GM12878 (cell line): ENCODE data around the gene NME8. TPM values are rescaled to one million over a fixed set of nuclear protein-coding genes. Genes with fewer than 3 reads are reported as not detected.
A peak's percentile ranks its signal among the peaks of the same experiment; 100 is the strongest.

ENCODE experiments used
- ATAC-seq: fragments of 200-7000 bp; cut with Tn5 transposase; 3 replicates; pipeline ENCODE4 v1.9.1; 2020; ENCODE audit warnings: mild to moderate bottlenecking, moderate library complexity
- BruUV-seq: library from RNA; stranded (reverse); fragments of 400-500 nt; replicated peaks from 2 replicates; lab custom pipeline; 2021; lab: Mats Ljungman, UMichigan
- CTCF ChIA-PET: fragments of 300-600 bp; sonication (Branson Sonifier 250); formaldehyde crosslinking; extraction: SDS; loops from one replicate; lab custom pipeline; 2021; ENCODE audit warnings: inconsistent platforms; lab: Yijun Ruan, JAX
- POLR2A ChIA-PET: fragments of 350-600 bp; formaldehyde crosslinking; extraction: SDS; loops from one replicate; lab custom pipeline; 2021; ENCODE audit warnings: inconsistent platforms; lab: Charles Lee
- RAD21 ChIA-PET: fragments of 300-600 bp; sonication (Branson Sonifier 250); formaldehyde crosslinking; loops from one replicate; lab custom pipeline; 2023; ENCODE audit warnings: antibody characterized with exemption; ENCODE audit not compliant: unreplicated experiment; lab: Charles Lee
- SMC1A ChIA-PET: fragments of 300-600 bp; sonication (Branson Sonifier 250); formaldehyde crosslinking; loops from one replicate; lab custom pipeline; 2023; ENCODE audit not compliant: unreplicated experiment, uncharacterized antibody; lab: Charles Lee
- DNase-seq: peaks from one replicate; pipeline ENCODE4 v3.0.0-alpha.2; 2011; ENCODE audit warnings: low read depth, low spot score
- FAIRE-seq: peaks from 3 replicates; lab custom pipeline; 2011; peaks lifted over from hg19 to GRCh38; lab: Jason Lieb, UNC
- H2AFZ ChIP-seq: 2 replicates; pipeline ENCODE4 v1.6.0; 2011; ENCODE audit warnings: low read depth, low read length, control low read depth; ENCODE audit not compliant: control insufficient read depth
- H3K27ac ChIP-seq: 2 replicates; pipeline ENCODE4 v1.5.1; 2011; ENCODE audit warnings: control low read depth; ENCODE audit not compliant: control insufficient read depth, insufficient read depth
- H3K27me3 ChIP-seq, 2 experiments: replicated peaks in 1 of 2; 2 replicates each; pipeline versions ENCODE4 v1.6.0 to v1.6.1; 2011; ENCODE audit warnings: low read length in 1 of 2; ENCODE audit not compliant: control insufficient read depth in 2 of 2, insufficient read depth in 2 of 2
- H3K36me3 ChIP-seq, 2 experiments: 2 replicates each; pipeline ENCODE4 v1.5.1; 2011; ENCODE audit warnings: low read length in 1 of 2; ENCODE audit not compliant: control insufficient read depth in 2 of 2, insufficient read depth in 2 of 2
- H3K4me1 ChIP-seq: 2 replicates; pipeline ENCODE4 v1.6.1; 2011; ENCODE audit warnings: mild to moderate bottlenecking, low read length, moderate library complexity, mixed read lengths; ENCODE audit not compliant: control insufficient read depth, insufficient read depth
- H3K4me2 ChIP-seq: 2 replicates; pipeline ENCODE4 v1.6.0; 2011; ENCODE audit warnings: control low read depth; ENCODE audit not compliant: control insufficient read depth, insufficient read depth
- H3K4me3 ChIP-seq: fragments of 200-600 bp; sonication (generic); 2 replicates; pipeline ENCODE4 v1.5.1; 2016
- H3K79me2 ChIP-seq: 2 replicates; pipeline ENCODE4 v1.6.0; 2011; ENCODE audit warnings: low read length; ENCODE audit not compliant: control insufficient read depth, insufficient read depth
- H3K9ac ChIP-seq: 2 replicates; pipeline ENCODE4 v1.8.0; 2011; ENCODE audit warnings: low read length, control low read depth, mixed read lengths; ENCODE audit not compliant: control insufficient read depth, insufficient read depth
- H3K9me3 ChIP-seq: replicated peaks from 3 replicates; pipeline ENCODE4 v1.5.1; 2011; ENCODE audit warnings: mild to moderate bottlenecking, low read length; ENCODE audit not compliant: control insufficient read depth, insufficient read depth
- H4K20me1 ChIP-seq: 2 replicates; pipeline ENCODE4 v1.6.0; 2011; ENCODE audit not compliant: control insufficient read depth, insufficient read depth
- CREM ChIP-seq: IDR thresholded peaks from 2 replicates; pipeline ENCODE4 v1.6.1; 2014; ENCODE audit warnings: antibody characterized with exemption, low read depth
- CTCF ChIP-seq, 3 experiments: IDR thresholded peaks in 2 of 3; conservative IDR thresholded peaks in 1 of 3; 2 replicates each; pipeline ENCODE4 v1.5.1; 2011; ENCODE audit warnings: low read depth in 3 of 3, low read length in 3 of 3, mild to moderate bottlenecking in 3 of 3, control low read depth in 2 of 3, moderate library complexity in 2 of 3, inconsistent platforms in 1 of 3, mixed read lengths in 1 of 3; ENCODE audit not compliant: control insufficient read depth in 2 of 3, insufficient read depth in 1 of 3; ENCODE audit errors: extremely low read depth in 1 of 3
- NR2C1 ChIP-seq: fragments of 450-650 bp; IDR thresholded peaks from 2 replicates; pipeline ENCODE4 v1.6.1; 2017; ENCODE audit warnings: antibody characterized with exemption, mild to moderate bottlenecking, moderate library complexity
- NR2F1 ChIP-seq: fragments of 450-650 bp; conservative IDR thresholded peaks from 2 replicates; pipeline ENCODE4 v1.6.1; 2017; ENCODE audit warnings: mild to moderate bottlenecking
- RAD21 ChIP-seq: IDR thresholded peaks from 2 replicates; pipeline ENCODE4 v1.6.1; 2011; ENCODE audit warnings: mild to moderate bottlenecking, low read depth, low read length, moderate library complexity; ENCODE audit not compliant: insufficient read depth
- SIN3A ChIP-seq: IDR thresholded peaks from 2 replicates; pipeline ENCODE4 v1.6.1; 2012; ENCODE audit warnings: low read depth, low read length, improper control_type of control experiment
- SMC3 ChIP-seq: IDR thresholded peaks from 2 replicates; pipeline ENCODE4 v1.6.1; 2011; ENCODE audit warnings: low read length, improper control_type of control experiment, borderline replicate concordance
- ZBTB11 ChIP-seq: fragments of 450-650 bp; formaldehyde crosslinking; IDR thresholded peaks from 2 replicates; pipeline ENCODE4 v1.5.0; 2022; ENCODE audit warnings: mild to moderate bottlenecking, missing genetic modification characterization
- ZNF274 ChIP-seq: IDR thresholded peaks from one replicate; pipeline ENCODE4 v1.8.0; 2011; ENCODE audit not compliant: insufficient read length, insufficient read depth
- ZNF384 ChIP-seq: IDR thresholded peaks from 2 replicates; pipeline ENCODE4 v1.6.1; 2012; ENCODE audit warnings: low read depth, mild to moderate bottlenecking, low read length, improper control_type of control experiment, borderline replicate concordance
- WGBS: methylation state at CpG from one replicate; pipeline ENCODE4 v1.1.6; 2016; ENCODE audit warnings: low lambda C conversion rate; ENCODE audit not compliant: insufficient replicate concordance, insufficient coverage; ENCODE audit errors: missing lambda C conversion rate; 5-methylcytosine and 5-hydroxymethylcytosine counted together
- in situ Hi-C: fragments of 300-500 bp; cut with MboI; formaldehyde crosslinking; loops from 9 replicates; pipeline ENCODE4 v1.14.3; 2018; ENCODE audit warnings: mixed read lengths
- intact Hi-C: fragments of 100-400 bp; cut with micrococcal nuclease; formaldehyde crosslinking; loops from one replicate; pipeline ENCODE4 v1.14.2; 2022; ENCODE audit not compliant: unreplicated experiment
- polyA plus RNA-seq, 11 experiments: library from polyadenylated mRNA; depleted of rRNA in 4 of 11; unstranded in 6 of 11; stranded (reverse) in 5 of 11; fragments of >200 nt; fragmentation: Nextera tagmentation in 4 of 11; fragmentation: Illumina TruSeq in 1 of 11; extraction: Ambion mirVana in 4 of 11; extraction: Trizol in 1 of 11; gene quantifications; 1 replicate in 1 of 11; 2 replicates in 10 of 11; pipeline versions ENCODE4 v1.2.1 to v1.2.3, GENCODE V29; 2011 to 2016; ENCODE audit warnings: inconsistent platforms in 2 of 11, missing spikeins in 2 of 11, low read depth in 1 of 11
- total RNA-seq, 4 experiments: library from RNA; depleted of rRNA in 3 of 4; stranded (reverse); fragments of >200 nt in 3 of 4; fragmentation: Illumina TruSeq in 1 of 4; extraction: Trizol in 1 of 4; gene quantifications; 2 replicates each; pipeline versions ENCODE4 v1.2.1 to v1.2.3, GENCODE V29; 2013 to 2021

Gene NME8
- total and polyA plus RNA-seq, 10 of the 15 experiments (the other 5 are each of a cell fraction or from before 2014, with no cell fraction given): 0.03 to 3.5 (median 0.52) TPM; not detected in 2

- no peak overlapping the region for H3K4me2 ChIP-seq
- intact Hi-C loops (loop anchor here (1.0 to 5.0 kb wide), 4 partner anchors 206 to 434 kb away; no protein-coding TSS in a partner anchor), in situ Hi-C loops (loop anchor here (5.0 kb wide), 1 partner anchor 321 kb away; no protein-coding TSS in a partner anchor)
- no peaks in the 10 kb centered on the region for H3K79me2 ChIP-seq
- RAD21 ChIA-PET: interaction anchor here (0.6 to 3.3 kb wide), 20 partner anchors 12 to 469 kb away, joined by 3 to 24 read pairs (median 5); partner anchors contain the start of genes EPDR1 and SFRP4
- H2AFZ ChIP-seq: no peak overlapping the region
- H4K20me1 ChIP-seq: no peaks in the 10 kb centered on the region
- SMC1A ChIA-PET: interaction anchor here (0.6 to 9.5 kb wide), 33 partner anchors 8 to 466 kb away, joined by 3 to 82 read pairs (median 4); partner anchors contain the start of genes EPDR1 and SFRP4
- no peak overlapping the region for H3K9ac ChIP-seq
- BruUV-seq: no TSS peak
- FAIRE-seq: peak; percentile 92
- H3K27me3 ChIP-seq: peaks cover 0 to 2% of the 10 kb centered on the region in 2 experiments; a peak in 1 of 4 replicates
- 6% methylated on average over 6 of the region's 6 CpGs for WGBS
- no peak overlapping the region for H3K4me3 ChIP-seq
- DNase-seq: no peak
- H3K4me1 ChIP-seq: no peaks in the 10 kb centered on the region
- no peaks in the 10 kb centered on the region for H3K9me3 ChIP-seq
- H3K27ac ChIP-seq: no peak overlapping the region
- H3K36me3 ChIP-seq: no peaks in the 10 kb centered on the region
- no peak for TF ChIP-seq CREM
- TF ChIP-seq RAD21: peak; percentile 64
- TF ChIP-seq SMC3: peak; percentile 53; the same call in 1 of the 2 replicates
- no peak for TF ChIP-seq SIN3A
- TF ChIP-seq CTCF (IDR thresholded peaks at IDR 0.05 in 2 of 3, conservative IDR thresholded peaks at IDR 0.05 in 1 of 3; ENCODE audit: control insufficient read depth in 2 of 3, extremely low read depth in 1 of 3, insufficient read depth in 1 of 3, low read depth in 3 of 3, low read length in 3 of 3): peak; percentile 47 to 59 (median 50); a peak in 5 of 6 replicates
- TF ChIP-seq NR2F1: no peak
- no peak for TF ChIP-seq NR2C1
- no peak for TF ChIP-seq ZNF274
- no peak for TF ChIP-seq ZBTB11 (CRISPR knock-in tag)
- peak; percentile 88 for TF ChIP-seq ZNF384
- POLR2A ChIA-PET: no interaction called here
- CTCF ChIA-PET: interaction anchor here (0.6 to 4.2 kb wide), 53 partner anchors 8 to 473 kb away, joined by 3 to 39 read pairs (median 5); partner anchors contain the start of genes EPDR1, GPR141 and SFRP4
- peak; percentile 78 for ATAC-seq
Measured at GRCh38 chr7:37901236-37901827, 52.9 kb downstream of the NME8 start.
